ENCODE data around the gene ZNF599.

ZNF599 gene

GRCh38 chr19:34731019-34731829, 41.8 kb downstream of the ZNF599 start:
- no peak for TF ChIP-seq CTCF (IDR thresholded peaks at IDR 0.05; ENCODE audit: low read depth, low read length)
- no peak overlapping the region for H3K4me3 ChIP-seq (replicated peaks in 1 of 2; ENCODE audit: low read depth in 2 of 2, low read length in 2 of 2)
- no peak for DNase-seq (ENCODE audit: low read depth in 2 of 2)

- no peak for DNase-seq (ENCODE audit: low read depth in 2 of 2)
- TF ChIP-seq CTCF (IDR thresholded peaks at IDR 0.05; ENCODE audit: low read depth, low read length) = no peak
- H3K4me3 ChIP-seq (replicated peaks in 1 of 2; ENCODE audit: low read depth in 2 of 2, low read length in 2 of 2) = no peak overlapping the region
Measured at GRCh38 chr19:34725400-34725799, 47.6 kb downstream of the ZNF599 start.

DNA sequence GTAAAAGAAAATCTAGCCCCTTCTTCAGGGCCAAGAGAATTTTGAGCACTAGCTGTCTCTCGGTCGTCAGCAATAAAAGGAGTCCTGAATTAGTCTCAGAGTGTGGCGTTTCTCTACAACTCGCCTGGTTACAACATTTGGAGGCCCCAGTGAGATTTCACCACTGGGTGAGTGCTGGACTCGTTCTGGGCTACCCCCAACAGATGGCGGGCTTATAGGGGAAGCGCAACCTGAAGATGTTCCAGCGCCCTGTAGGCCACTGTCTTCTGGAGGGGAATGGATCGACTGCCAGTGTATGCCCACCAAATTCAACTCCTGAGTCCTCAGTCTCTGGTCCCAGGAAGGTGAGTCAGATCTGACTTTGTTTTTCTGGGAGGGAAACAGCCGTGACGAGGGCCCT, 50.7 kb downstream of the ZNF599 start:
- no peak overlapping the region for H3K4me3 ChIP-seq (replicated peaks in 1 of 2; ENCODE audit: low read depth in 2 of 2, low read length in 2 of 2)
- TF ChIP-seq CTCF (IDR thresholded peaks at IDR 0.05; ENCODE audit: low read depth, low read length) = no peak
- peak in 1 of 2 donors; percentile 39 for DNase-seq (ENCODE audit: low read depth in 2 of 2)

DNA sequence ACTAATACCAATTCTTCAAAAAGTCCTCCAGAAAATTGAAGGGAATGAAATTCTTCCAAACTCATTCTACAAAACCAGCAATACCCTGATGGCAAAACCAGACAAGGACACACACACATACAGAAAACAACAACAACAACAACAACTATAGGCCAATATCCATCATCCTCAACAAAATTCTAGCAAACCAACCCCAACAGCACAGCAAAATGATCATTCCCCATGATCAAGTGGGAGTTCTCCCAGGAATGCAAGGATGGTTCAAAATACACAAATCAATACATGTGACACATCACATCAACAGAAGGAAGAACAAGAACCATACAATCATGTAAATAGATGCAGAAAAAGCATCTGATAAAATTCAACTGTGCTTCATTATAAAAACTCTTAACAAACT, 57.7 kb downstream of the ZNF599 start:
- DNase-seq (ENCODE audit: low read depth in 2 of 2) = no peak
- no peak overlapping the region for H3K4me3 ChIP-seq (replicated peaks in 1 of 2; ENCODE audit: low read depth in 2 of 2, low read length in 2 of 2)
- TF ChIP-seq CTCF (IDR thresholded peaks at IDR 0.05; ENCODE audit: low read depth, low read length) = no peak

- no peak overlapping the region for H3K4me3 ChIP-seq (replicated peaks in 1 of 2; ENCODE audit: low read depth in 2 of 2, low read length in 2 of 2)
- TF ChIP-seq CTCF (IDR thresholded peaks at IDR 0.05; ENCODE audit: low read depth, low read length) = no peak
- no peak for DNase-seq (ENCODE audit: low read depth in 2 of 2)
Measured at GRCh38 chr19:34713262-34713637, 59.8 kb downstream of the ZNF599 start.

GRCh38 chr19:34712395-34713261, 60.4 kb downstream of the ZNF599 start:
- peak; percentile 50 for TF ChIP-seq CTCF (IDR thresholded peaks at IDR 0.05; ENCODE audit: low read depth, low read length)
- DNase-seq (ENCODE audit: low read depth in 2 of 2) = peak; percentile 88 to 89
- H3K4me3 ChIP-seq (replicated peaks in 1 of 2; ENCODE audit: low read depth in 2 of 2, low read length in 2 of 2) = no peak overlapping the region
